Duodenal mucosa (tissue), 2 donors: ENCODE data around the gene PTK7.
"Not testable (repeated sequence)": the region's sequence is repeated elsewhere in the genome, so short reads cannot be mapped to it uniquely, and the experiment has no call there.

ENCODE experiments used
- H3K27ac ChIP-seq: one replicate; pipeline ENCODE4 v1.7.0; 2013; ENCODE audit warnings: low read depth, low read length
- H3K27me3 ChIP-seq, 2 donors: one replicate each; pipeline ENCODE4 v1.7.0; 2013; ENCODE audit warnings: low read length in 2 of 2, control low read depth in 1 of 2; ENCODE audit not compliant: insufficient read depth in 2 of 2, control insufficient read depth in 1 of 2
- H3K36me3 ChIP-seq, 2 donors: one replicate each; pipeline ENCODE4 v1.7.0; 2013; ENCODE audit warnings: low read length in 2 of 2, control low read depth in 1 of 2; ENCODE audit not compliant: insufficient read depth in 2 of 2, control insufficient read depth in 1 of 2
- H3K4me1 ChIP-seq, 2 donors: one replicate each; pipeline ENCODE4 v1.7.0; 2013; ENCODE audit warnings: low read length in 2 of 2, control low read depth in 1 of 2; ENCODE audit not compliant: insufficient read depth in 2 of 2, control insufficient read depth in 1 of 2
- H3K4me3 ChIP-seq, 2 donors: one replicate each; pipeline ENCODE4 v1.7.0; 2013; ENCODE audit warnings: low read length in 2 of 2, low read depth in 1 of 2
- H3K9ac ChIP-seq, 2 donors: one replicate each; pipeline ENCODE4 v1.7.0; 2013; ENCODE audit warnings: low read length in 2 of 2, low read depth in 1 of 2
- H3K9me3 ChIP-seq, 2 donors: one replicate each; pipeline ENCODE4 v1.7.0; 2013; ENCODE audit warnings: low read length in 2 of 2, control low read depth in 1 of 2; ENCODE audit not compliant: control insufficient read depth in 1 of 2

The PTK7 gene

DNA sequence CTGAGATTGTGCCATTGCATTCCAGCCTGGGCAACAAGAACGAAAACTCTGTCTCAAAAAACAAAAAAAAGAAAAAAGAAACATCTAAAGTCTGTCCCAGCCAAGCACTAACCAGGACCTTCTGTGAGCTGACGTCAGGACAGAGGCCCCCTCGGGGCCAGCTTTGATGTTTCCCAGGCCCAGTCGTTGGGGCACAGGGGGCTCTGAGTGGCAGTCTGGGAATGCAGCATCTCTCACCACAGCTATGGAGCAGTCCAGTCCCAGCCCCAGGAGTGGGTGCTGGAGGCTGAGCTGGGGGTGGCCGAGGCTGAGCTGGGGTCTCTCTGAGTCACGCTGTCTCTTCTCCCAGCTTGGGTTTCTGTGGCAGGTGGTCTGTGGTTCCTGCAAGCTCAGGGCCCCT lies 49.0 kb downstream of the PTK7 start:
- H3K36me3 ChIP-seq: no peaks in the 10 kb centered on the region
- no peaks in the 10 kb centered on the region for H3K27me3 ChIP-seq
- H3K4me1 ChIP-seq: peaks cover 16 to 26% of the 10 kb centered on the region in 2 donors
- no peak overlapping the region for H3K27ac ChIP-seq
- H3K4me3 ChIP-seq: no peak overlapping the region
- no peak overlapping the region for H3K9ac ChIP-seq
- no peaks in the 10 kb centered on the region for H3K9me3 ChIP-seq

DNA sequence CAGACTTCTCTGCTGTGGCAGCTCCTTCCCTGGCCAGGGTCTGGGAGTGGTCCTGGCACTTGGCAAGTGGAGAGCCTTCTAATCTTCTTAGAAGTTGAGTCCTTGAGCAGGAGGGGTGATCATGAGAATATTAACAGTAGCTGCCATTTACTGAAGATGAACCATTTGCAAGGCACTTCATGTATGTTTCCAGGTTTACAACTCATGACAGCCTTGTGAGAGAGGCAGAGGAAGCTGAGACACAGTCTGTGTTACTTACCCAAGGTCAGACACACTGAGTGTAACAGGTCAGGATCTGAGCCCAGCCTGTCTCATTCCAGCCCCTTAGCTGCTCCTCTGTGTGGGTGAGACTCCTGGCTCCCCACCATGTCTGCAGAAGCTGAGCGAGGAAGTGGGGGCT lies 49.4 kb downstream of the PTK7 start:
- no peaks in the 10 kb centered on the region for H3K36me3 ChIP-seq
- H3K9ac ChIP-seq: no peak overlapping the region
- peaks cover 16 to 26% of the 10 kb centered on the region in 2 donors for H3K4me1 ChIP-seq
- no peaks in the 10 kb centered on the region for H3K9me3 ChIP-seq
- no peaks in the 10 kb centered on the region for H3K27me3 ChIP-seq
- no peak overlapping the region for H3K4me3 ChIP-seq
- no peak overlapping the region for H3K27ac ChIP-seq

DNA sequence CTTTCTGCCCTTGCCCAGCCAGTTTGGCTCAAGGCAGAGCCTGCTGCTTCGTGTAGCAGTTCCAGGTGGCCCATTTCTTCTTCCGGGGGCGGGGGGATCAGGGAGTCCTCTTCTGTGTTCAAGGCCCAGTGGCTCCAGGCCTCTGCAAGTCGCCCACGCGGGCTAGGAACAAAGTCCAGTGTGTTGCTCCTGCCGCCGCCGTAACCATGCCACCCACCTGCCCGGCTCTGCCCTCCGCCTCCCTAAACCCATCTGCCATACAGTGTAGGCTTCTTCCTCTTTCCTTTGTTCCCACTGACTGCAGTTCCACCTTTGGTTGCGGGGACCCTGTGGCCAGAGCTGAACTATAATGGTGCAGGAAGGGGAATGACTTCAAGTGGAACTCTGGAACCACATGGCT lies 51.1 kb downstream of the PTK7 start:
- H3K27me3 ChIP-seq: no peaks in the 10 kb centered on the region
- H3K9me3 ChIP-seq: no peaks in the 10 kb centered on the region
- H3K9ac ChIP-seq: no peak overlapping the region
- no peak overlapping the region for H3K4me3 ChIP-seq
- H3K27ac ChIP-seq: no peak overlapping the region
- H3K4me1 ChIP-seq: peaks cover 16 to 26% of the 10 kb centered on the region in 2 donors
- H3K36me3 ChIP-seq: no peaks in the 10 kb centered on the region

DNA sequence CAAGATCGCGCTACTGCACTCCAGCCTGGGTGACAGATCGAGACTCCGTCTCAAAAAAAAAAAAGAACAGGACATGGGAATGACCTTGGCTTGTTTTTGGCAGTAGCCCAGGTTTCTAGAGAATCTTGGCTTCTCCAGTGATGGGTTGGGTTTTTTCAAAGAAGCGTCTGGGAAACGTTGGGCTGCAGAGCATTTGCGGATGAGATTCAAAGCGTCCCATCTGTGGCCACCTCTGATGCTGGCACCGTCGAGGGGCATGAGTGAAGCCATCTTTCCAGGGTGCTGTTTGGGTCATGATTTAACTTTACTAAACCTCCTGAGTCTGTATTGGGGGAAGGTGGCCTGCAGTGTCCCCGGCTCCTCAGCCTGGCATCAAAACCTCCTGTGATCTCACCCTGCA lies 51.8 kb downstream of the PTK7 start:
- no peak overlapping the region for H3K4me3 ChIP-seq
- peaks cover 16 to 26% of the 10 kb centered on the region in 2 donors for H3K4me1 ChIP-seq
- H3K27ac ChIP-seq: no peak overlapping the region
- H3K9ac ChIP-seq: no peak overlapping the region
- H3K9me3 ChIP-seq: no peaks in the 10 kb centered on the region
- peaks cover 0 to 4% of the 10 kb centered on the region in 2 donors for H3K36me3 ChIP-seq
- H3K27me3 ChIP-seq: no peaks in the 10 kb centered on the region

DNA sequence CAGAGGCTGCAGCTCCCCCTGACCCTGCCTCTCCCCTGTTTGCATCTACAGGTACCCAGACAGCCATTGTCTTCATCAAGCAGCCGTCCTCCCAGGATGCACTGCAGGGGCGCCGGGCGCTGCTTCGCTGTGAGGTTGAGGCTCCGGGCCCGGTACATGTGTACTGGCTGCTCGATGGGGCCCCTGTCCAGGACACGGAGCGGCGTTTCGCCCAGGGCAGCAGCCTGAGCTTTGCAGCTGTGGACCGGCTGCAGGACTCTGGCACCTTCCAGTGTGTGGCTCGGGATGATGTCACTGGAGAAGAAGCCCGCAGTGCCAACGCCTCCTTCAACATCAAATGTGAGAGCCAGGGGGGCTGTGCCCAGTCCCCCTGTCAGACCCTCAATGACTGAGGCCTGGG lies 52.8 kb downstream of the PTK7 start:
- H3K4me1 ChIP-seq: peaks cover 16 to 23% of the 10 kb centered on the region in 2 donors
- H3K27me3 ChIP-seq: no peaks in the 10 kb centered on the region
- H3K36me3 ChIP-seq: peaks cover 0 to 4% of the 10 kb centered on the region in 2 donors
- no peak overlapping the region for H3K9ac ChIP-seq
- H3K9me3 ChIP-seq: no peaks in the 10 kb centered on the region
- H3K27ac ChIP-seq: no peak overlapping the region
- H3K4me3 ChIP-seq: no peak overlapping the region

DNA sequence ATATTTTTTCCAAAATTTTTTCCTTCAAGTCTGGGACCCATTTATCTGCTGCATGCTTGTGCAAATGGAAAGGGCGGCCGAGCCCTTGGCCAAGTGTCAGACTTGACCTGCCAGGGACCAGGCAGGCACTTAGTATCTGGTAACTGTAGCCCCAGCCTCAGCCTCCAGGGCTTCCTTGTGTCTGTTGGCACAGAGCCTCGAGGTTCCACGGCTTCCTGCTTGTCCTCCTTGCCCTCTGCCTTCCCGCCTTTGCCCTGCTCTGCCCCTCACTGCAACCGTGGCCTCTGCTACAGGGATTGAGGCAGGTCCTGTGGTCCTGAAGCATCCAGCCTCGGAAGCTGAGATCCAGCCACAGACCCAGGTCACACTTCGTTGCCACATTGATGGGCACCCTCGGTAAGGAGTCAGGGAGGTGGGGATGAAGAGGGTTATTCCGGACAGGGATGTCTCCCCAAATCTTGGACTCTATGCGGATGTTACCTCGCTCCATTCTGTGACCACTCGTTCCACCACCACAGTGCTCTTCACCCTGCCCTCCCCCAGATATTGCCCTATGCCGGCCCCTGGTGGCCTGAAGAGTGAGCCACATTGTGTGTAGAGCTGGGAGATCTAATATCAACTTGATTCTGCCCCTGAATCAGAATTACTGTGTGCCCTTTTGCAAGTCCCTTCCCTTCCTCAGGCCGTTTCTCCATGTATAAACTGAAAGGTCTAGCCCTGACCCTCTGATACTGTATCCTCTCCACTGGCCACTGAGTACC lies 53.5 kb downstream of the PTK7 start:
- Histone ChIP-seq H3K27me3 (no peaks in the 10 kb centered on the region), H3K36me3 (peaks cover 0 to 4% of the 10 kb centered on the region in 2 donors), H3K4me3 (no peak overlapping the region), H3K4me1 (peaks cover 16 to 22% of the 10 kb centered on the region in 2 donors), H3K9me3 (no peaks in the 10 kb centered on the region), H3K9ac (peak overlapping the region in 1 of 2 donors; percentile 11), H3K27ac (no peak overlapping the region)

DNA sequence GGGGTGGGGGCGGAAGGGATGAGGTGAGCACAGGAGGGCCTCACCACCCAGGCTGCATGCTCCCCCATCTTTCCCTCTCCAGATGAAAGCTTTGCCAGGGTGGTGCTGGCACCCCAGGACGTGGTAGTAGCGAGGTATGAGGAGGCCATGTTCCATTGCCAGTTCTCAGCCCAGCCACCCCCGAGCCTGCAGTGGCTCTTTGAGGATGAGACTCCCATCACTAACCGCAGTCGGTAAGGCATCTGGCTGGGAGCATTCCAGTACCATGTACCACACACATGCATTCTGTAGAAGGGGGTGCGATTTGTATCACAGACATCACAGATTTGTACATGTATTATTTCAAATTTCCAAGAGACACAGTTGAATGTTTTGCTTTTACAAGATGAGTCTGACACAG lies 54.3 kb downstream of the PTK7 start:
- no peaks in the 10 kb centered on the region for H3K9me3 ChIP-seq
- H3K9ac ChIP-seq: no peak overlapping the region
- H3K27ac ChIP-seq: no peak overlapping the region
- no peaks in the 10 kb centered on the region for H3K27me3 ChIP-seq
- peaks cover 0 to 4% of the 10 kb centered on the region in 2 donors for H3K36me3 ChIP-seq
- H3K4me3 ChIP-seq: no peak overlapping the region
- peaks cover 16 to 22% of the 10 kb centered on the region in 2 donors for H3K4me1 ChIP-seq

DNA sequence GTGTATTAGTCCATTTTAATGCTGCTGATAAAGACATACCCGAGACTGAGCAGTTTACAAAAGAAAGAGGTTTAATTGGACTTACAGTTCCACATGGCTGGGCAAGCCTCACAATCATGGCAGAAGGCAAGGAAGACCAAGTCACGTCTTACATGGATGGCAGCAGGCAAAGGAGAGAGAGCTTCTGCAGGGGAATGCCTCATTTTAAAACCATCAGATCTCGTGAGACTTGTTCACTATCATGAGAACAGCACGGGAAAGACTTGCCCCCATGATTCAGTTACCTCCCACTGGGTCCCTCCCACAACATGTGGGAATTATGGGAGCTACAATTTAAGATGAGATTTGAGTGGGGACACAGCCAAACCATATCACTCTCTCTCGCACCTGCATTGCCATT lies 55.3 kb downstream of the PTK7 start:
- H3K4me3 ChIP-seq, H3K27ac ChIP-seq, H3K27me3 ChIP-seq, H3K9ac ChIP-seq, H3K9me3 ChIP-seq, H3K36me3 ChIP-seq: not testable (repeated sequence)
- H3K4me1 ChIP-seq: peaks cover 16 to 21% of the 10 kb centered on the region in 2 donors

DNA sequence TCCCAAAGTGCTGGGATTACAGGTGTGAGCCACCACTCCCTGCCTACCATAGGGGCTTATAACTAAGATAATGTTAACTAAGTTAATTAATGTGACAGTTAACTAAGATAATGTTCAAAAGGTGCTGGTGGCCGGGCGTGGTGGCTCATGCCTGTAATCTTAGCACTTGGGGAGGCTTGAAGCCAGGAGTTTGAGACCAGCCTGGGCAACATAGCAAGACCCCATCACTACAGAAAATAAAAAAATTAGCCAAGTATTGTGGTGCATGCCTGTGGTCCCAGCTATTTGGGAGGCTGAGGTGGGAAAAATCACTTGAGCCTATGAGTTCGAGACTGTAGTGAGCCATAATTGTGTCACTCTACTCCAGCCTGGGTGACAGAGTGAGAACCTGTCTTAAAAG lies 62.2 kb downstream of the PTK7 start:
- H3K36me3 ChIP-seq: no peaks in the 10 kb centered on the region
- no peak overlapping the region for H3K27ac ChIP-seq
- no peak overlapping the region for H3K4me3 ChIP-seq
- H3K4me1 ChIP-seq: peaks cover 1% of the 10 kb centered on the region in 2 donors
- no peak overlapping the region for H3K9ac ChIP-seq
- H3K9me3 ChIP-seq: no peaks in the 10 kb centered on the region
- H3K27me3 ChIP-seq: no peaks in the 10 kb centered on the region

DNA sequence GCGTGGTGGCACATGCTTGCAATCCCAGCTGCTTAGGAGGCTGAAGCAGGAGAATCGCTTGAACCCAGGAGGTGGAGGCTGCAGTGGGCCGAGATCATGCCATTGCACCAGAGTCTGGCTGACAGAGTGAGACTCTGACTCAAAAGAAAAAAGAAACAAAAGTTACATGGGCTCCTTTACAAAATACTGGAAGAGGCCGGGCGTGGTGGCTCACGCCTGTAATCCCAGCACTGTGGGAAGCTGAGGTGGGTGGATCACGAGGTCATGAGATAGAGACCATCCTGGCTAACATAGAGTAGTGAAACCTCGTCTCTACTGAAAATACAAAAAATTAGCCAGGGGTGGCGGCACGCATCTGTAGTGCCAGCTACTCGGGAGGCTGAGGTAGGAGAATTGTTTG lies 63.9 kb downstream of the PTK7 start:
- not testable (repeated sequence) for H3K27me3 ChIP-seq, H3K9ac ChIP-seq, H3K27ac ChIP-seq, H3K4me1 ChIP-seq, H3K9me3 ChIP-seq, H3K4me3 ChIP-seq, H3K36me3 ChIP-seq
